GM15510 (cell line): ENCODE data around the gene GLCE.

Source experiments
- POLR2A ChIP-seq: IDR thresholded peaks from 3 replicates; pipeline ENCODE4 v1.6.1; 2011; ENCODE audit warnings: borderline replicate concordance; ENCODE audit not compliant: insufficient read length; ENCODE audit errors: extremely low read depth

The GLCE gene

GRCh38 chr15:69234676-69235075 lies 74.2 kb downstream of the GLCE start:
- TF ChIP-seq POLR2A: no peak

- TF ChIP-seq POLR2A: no peak
Observed at GRCh38 chr15:69236505-69236904, 76.1 kb downstream of the GLCE start.

- no peak for TF ChIP-seq POLR2A
Observed at GRCh38 chr15:69237718-69238117, 77.3 kb downstream of the GLCE start.

GRCh38 chr15:69244798-69245197 lies 84.4 kb downstream of the GLCE start:
- TF ChIP-seq POLR2A: no peak

- TF ChIP-seq POLR2A: no peak
Observed at GRCh38 chr15:69253156-69253555, 92.7 kb downstream of the GLCE start.

GRCh38 chr15:69265347-69265955 lies 105.0 kb downstream of the GLCE start:
- TF ChIP-seq POLR2A: no peak

- no peak for TF ChIP-seq POLR2A
Observed at GRCh38 chr15:69271217-69271616, 110.8 kb downstream of the GLCE start.

GRCh38 chr15:69272139-69272538 lies 111.7 kb downstream of the GLCE start:
- no peak for TF ChIP-seq POLR2A

- TF ChIP-seq POLR2A: no peak
Observed at GRCh38 chr15:69272891-69273290, 112.5 kb downstream of the GLCE start.

- TF ChIP-seq POLR2A: no peak
Observed at GRCh38 chr15:69275074-69275670, 114.7 kb downstream of the GLCE start.

GRCh38 chr15:69275933-69276560 lies 115.6 kb downstream of the GLCE start:
- TF ChIP-seq POLR2A: no peak

GRCh38 chr15:69277316-69277715 lies 116.9 kb downstream of the GLCE start:
- no peak for TF ChIP-seq POLR2A

GRCh38 chr15:69279636-69280035 lies 119.2 kb downstream of the GLCE start:
- TF ChIP-seq POLR2A: no peak

GRCh38 chr15:69280783-69281182 lies 120.3 kb downstream of the GLCE start:
- TF ChIP-seq POLR2A: no peak

- no peak for TF ChIP-seq POLR2A
Observed at GRCh38 chr15:69282104-69282743, 121.8 kb downstream of the GLCE start.

GRCh38 chr15:69285834-69286233 lies 125.4 kb downstream of the GLCE start:
- no peak for TF ChIP-seq POLR2A

- TF ChIP-seq POLR2A: no peak
Observed at GRCh38 chr15:69288011-69288410, 127.6 kb downstream of the GLCE start.
